Keratinocyte (primary cell): ENCODE data around the gene ZNF554. TPM values are rescaled to one million over a fixed set of nuclear protein-coding genes. Genes with fewer than 3 reads are reported as not detected.
"Not testable (repeated sequence)": the region's sequence is repeated elsewhere in the genome, so short reads cannot be mapped to it uniquely, and the experiment has no call there.

Source experiments
- DNase-seq: peaks from one replicate; pipeline ENCODE4 v3.0.0-alpha.2; 2011; ENCODE audit warnings: low read depth, missing footprints, low spot score
- FAIRE-seq: peaks from 2 replicates; lab custom pipeline; 2011; peaks lifted over from hg19 to GRCh38; lab: Jason Lieb, UNC
- H2AFZ ChIP-seq: 2 replicates; pipeline ENCODE4 v1.6.0; 2012; ENCODE audit warnings: low read length, control low read depth, inconsistent platforms; ENCODE audit not compliant: control insufficient read depth
- H3K27ac ChIP-seq: 2 replicates; pipeline ENCODE4 v1.5.1; 2011; ENCODE audit warnings: low read length; ENCODE audit not compliant: control insufficient read depth, insufficient read depth
- H3K27me3 ChIP-seq: 3 replicates; pipeline ENCODE4 v1.6.0; 2011; ENCODE audit warnings: low read length; ENCODE audit not compliant: control insufficient read depth, insufficient read depth; ENCODE audit errors: extremely low read depth
- H3K36me3 ChIP-seq, 2 experiments: 2 replicates in 1 of 2; 3 replicates in 1 of 2; pipeline ENCODE4 v1.5.1; 2011; ENCODE audit warnings: low read length in 2 of 2, mild to moderate bottlenecking in 1 of 2; ENCODE audit not compliant: control insufficient read depth in 2 of 2, insufficient read depth in 2 of 2; ENCODE audit errors: extremely low read depth in 1 of 2
- H3K4me1 ChIP-seq: 3 replicates; pipeline ENCODE4 v1.5.1; 2011; ENCODE audit warnings: low read length; ENCODE audit not compliant: control insufficient read depth, insufficient read depth; ENCODE audit errors: extremely low read depth
- H3K4me2 ChIP-seq: 3 replicates; pipeline ENCODE4 v1.6.0; 2011; ENCODE audit warnings: low read depth, low read length; ENCODE audit not compliant: control insufficient read depth, insufficient read depth; ENCODE audit errors: extremely low read depth
- H3K4me3 ChIP-seq, 3 experiments: fragments of 200-600 bp in 1 of 3; sonication (generic) in 1 of 3; 2 replicates in 2 of 3; 3 replicates in 1 of 3; pipeline ENCODE4 v1.5.1; 2011 to 2016; ENCODE audit warnings: low read length in 3 of 3, mild to moderate bottlenecking in 3 of 3, control low read depth in 2 of 3, inconsistent platforms in 1 of 3, low read depth in 1 of 3, mixed read lengths in 1 of 3, mixed run types in 1 of 3, moderate library complexity in 1 of 3; ENCODE audit not compliant: control insufficient read depth in 2 of 3, insufficient read depth in 2 of 3; ENCODE audit errors: extremely low read depth in 1 of 3
- H3K79me2 ChIP-seq: 2 replicates; pipeline ENCODE4 v1.6.0; 2012; ENCODE audit warnings: low read length; ENCODE audit not compliant: control insufficient read depth, insufficient read depth
- H3K9ac ChIP-seq: 3 replicates; pipeline ENCODE4 v1.6.0; 2011; ENCODE audit warnings: low read length; ENCODE audit not compliant: control insufficient read depth, insufficient read depth; ENCODE audit errors: extremely low read depth
- H3K9me1 ChIP-seq: 3 replicates; pipeline ENCODE4 v1.6.0; 2011; ENCODE audit warnings: low read length; ENCODE audit not compliant: control insufficient read depth, insufficient read depth; ENCODE audit errors: extremely low read depth
- H3K9me3 ChIP-seq: 2 replicates; pipeline ENCODE4 v1.5.1; 2012; ENCODE audit warnings: low read depth, low read length; ENCODE audit not compliant: control insufficient read depth
- H4K20me1 ChIP-seq: 3 replicates; pipeline ENCODE4 v1.6.0; 2011; ENCODE audit warnings: low read length; ENCODE audit not compliant: control insufficient read depth, insufficient read depth; ENCODE audit errors: extremely low read depth
- EZH2 ChIP-seq: IDR thresholded peaks from one replicate; pipeline ENCODE4 v1.6.1; 2012; ENCODE audit warnings: inconsistent platforms, mild to moderate bottlenecking, low read length, moderate library complexity
- dilution Hi-C: fragments of 300-500 bp; cut with MboI; formaldehyde crosslinking; loops from one replicate; pipeline ENCODE4 v1.7.0; 2020; ENCODE audit warnings: low sequenced_read_pairs; ENCODE audit not compliant: extremely low pct_ligation_motif_present
- polyA plus RNA-seq, 5 experiments: library from polyadenylated mRNA; depleted of rRNA in 3 of 5; stranded (reverse) in 3 of 5; stranded (forward) in 1 of 5; unstranded in 1 of 5; fragments of >200 nt; gene quantifications; 1 replicate in 1 of 5; 2 replicates in 3 of 5; 3 replicates in 1 of 5; pipeline versions ENCODE4 v1.2.1 to v1.2.3, GENCODE V29; 2011 to 2012; ENCODE audit warnings: missing spikeins in 2 of 5, low read depth in 1 of 5, low replicate concordance in 1 of 5
- TF ChIP-seq, protein P1 (sequence below), 3 experiments: IDR thresholded peaks in 1 of 3; conservative IDR thresholded peaks in 1 of 3; optimal IDR thresholded peaks in 1 of 3; 2 replicates in 2 of 3; 3 replicates in 1 of 3; pipeline versions ENCODE3 to v1.5.1; 2011; ENCODE audit warnings: low read length in 3 of 3, mild to moderate bottlenecking in 3 of 3, moderate library complexity in 2 of 3, control low read depth in 1 of 3, inconsistent platforms in 1 of 3; ENCODE audit not compliant: insufficient read depth in 2 of 3; ENCODE audit errors: extremely low read depth in 1 of 3

Gene ZNF554
- polyA plus RNA-seq, 1 donor (not counting 4 experiments of a cell fraction or from before 2014, with no cell fraction given): 2.7 TPM

DNA sequence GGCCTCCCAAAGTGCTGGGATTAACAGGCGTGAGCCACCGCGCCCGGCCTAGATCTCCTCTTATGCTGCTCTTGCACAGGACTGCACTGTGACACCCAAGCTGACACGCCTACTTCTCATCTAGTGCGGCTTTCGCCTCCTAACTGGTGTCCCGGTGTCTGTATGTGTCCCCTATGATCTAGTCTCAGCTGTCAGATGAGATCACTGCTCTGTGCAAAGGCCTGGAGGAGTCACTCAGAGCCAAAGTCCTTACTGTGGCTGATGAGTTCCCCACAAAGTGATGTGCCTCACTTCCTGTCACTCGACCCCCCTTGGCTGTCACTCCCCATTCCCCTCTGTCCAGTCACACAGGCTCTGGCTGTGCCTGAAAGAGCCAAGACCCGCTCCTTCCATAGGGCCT lies 50.0 kb downstream of the ZNF554 start:
- Histone ChIP-seq H3K4me2 (no peak overlapping the region), H3K9me1 (no peaks in the 10 kb centered on the region), H3K36me3 (no peaks in the 10 kb centered on the region), H4K20me1 (no peaks in the 10 kb centered on the region), H3K9ac (no peak overlapping the region), H3K4me1 (no peaks in the 10 kb centered on the region), H3K9me3 (no peaks in the 10 kb centered on the region), H3K4me3 (no peak overlapping the region), H2AFZ (no peak overlapping the region), H3K27ac (no peak overlapping the region), H3K27me3 (no peaks in the 10 kb centered on the region), H3K79me2 (no peaks in the 10 kb centered on the region)
- TF ChIP-seq, protein P1, sequence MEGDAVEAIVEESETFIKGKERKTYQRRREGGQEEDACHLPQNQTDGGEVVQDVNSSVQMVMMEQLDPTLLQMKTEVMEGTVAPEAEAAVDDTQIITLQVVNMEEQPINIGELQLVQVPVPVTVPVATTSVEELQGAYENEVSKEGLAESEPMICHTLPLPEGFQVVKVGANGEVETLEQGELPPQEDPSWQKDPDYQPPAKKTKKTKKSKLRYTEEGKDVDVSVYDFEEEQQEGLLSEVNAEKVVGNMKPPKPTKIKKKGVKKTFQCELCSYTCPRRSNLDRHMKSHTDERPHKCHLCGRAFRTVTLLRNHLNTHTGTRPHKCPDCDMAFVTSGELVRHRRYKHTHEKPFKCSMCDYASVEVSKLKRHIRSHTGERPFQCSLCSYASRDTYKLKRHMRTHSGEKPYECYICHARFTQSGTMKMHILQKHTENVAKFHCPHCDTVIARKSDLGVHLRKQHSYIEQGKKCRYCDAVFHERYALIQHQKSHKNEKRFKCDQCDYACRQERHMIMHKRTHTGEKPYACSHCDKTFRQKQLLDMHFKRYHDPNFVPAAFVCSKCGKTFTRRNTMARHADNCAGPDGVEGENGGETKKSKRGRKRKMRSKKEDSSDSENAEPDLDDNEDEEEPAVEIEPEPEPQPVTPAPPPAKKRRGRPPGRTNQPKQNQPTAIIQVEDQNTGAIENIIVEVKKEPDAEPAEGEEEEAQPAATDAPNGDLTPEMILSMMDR (optimal IDR thresholded peaks at IDR 0.05 in 1 of 3, IDR thresholded peaks at IDR 0.05 in 1 of 3, conservative IDR thresholded peaks at IDR 0.05 in 1 of 3; ENCODE audit: extremely low read depth in 1 of 3, insufficient read depth in 2 of 3, low read length in 3 of 3): no peak
- no peak for TF ChIP-seq EZH2
- dilution Hi-C loops: no loop called here
- FAIRE-seq: no peak
- DNase-seq: no peak

DNA sequence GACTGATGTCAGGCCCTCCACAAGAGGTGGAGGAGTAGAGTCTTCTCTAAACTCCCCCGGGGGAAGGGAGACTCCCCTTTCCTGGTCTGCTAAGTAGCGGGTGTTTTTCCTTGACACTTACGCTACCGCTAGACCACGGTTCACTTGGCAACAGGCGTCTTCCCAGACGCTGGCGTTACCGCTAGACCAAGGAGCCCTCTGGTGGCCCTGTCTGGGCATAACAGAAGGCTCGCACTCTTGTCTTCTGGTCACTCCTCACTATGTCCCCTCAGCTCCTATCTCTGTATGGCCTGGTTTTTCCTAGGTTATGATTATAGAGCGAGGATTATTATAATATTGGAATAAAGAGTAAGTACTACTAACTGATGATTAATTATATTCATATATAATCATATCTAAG lies 52.5 kb downstream of the ZNF554 start:
- H3K4me2 ChIP-seq, dilution Hi-C loops, H3K9me3 ChIP-seq, H3K9ac ChIP-seq, H3K27me3 ChIP-seq, FAIRE-seq, H3K27ac ChIP-seq, H3K4me1 ChIP-seq, H4K20me1 ChIP-seq, H2AFZ ChIP-seq, H3K36me3 ChIP-seq, H3K4me3 ChIP-seq, DNase-seq, H3K9me1 ChIP-seq, H3K79me2 ChIP-seq: not testable (repeated sequence)
- TF ChIP-seq, protein P1 (optimal IDR thresholded peaks at IDR 0.05 in 1 of 3, IDR thresholded peaks at IDR 0.05 in 1 of 3, conservative IDR thresholded peaks at IDR 0.05 in 1 of 3; ENCODE audit: extremely low read depth in 1 of 3, insufficient read depth in 2 of 3, low read length in 3 of 3): peak in 1 of 3 experiments; percentile 20
